IPS-18a (cell line): ENCODE data around the gene SPTB.

ENCODE experiments used
- H3K27ac ChIP-seq: one replicate; pipeline ENCODE4 v1.5.1; 2013; ENCODE audit warnings: low read length
- H3K27me3 ChIP-seq: one replicate; pipeline ENCODE4 v1.6.1; 2013; ENCODE audit warnings: mild to moderate bottlenecking, low read length; ENCODE audit not compliant: control insufficient read depth, insufficient read depth
- H3K36me3 ChIP-seq: one replicate; pipeline ENCODE4 v1.6.1; 2013; ENCODE audit warnings: low read depth, low read length; ENCODE audit not compliant: control insufficient read depth
- H3K4me1 ChIP-seq: one replicate; pipeline ENCODE4 v1.6.1; 2013; ENCODE audit warnings: low read depth, low read length; ENCODE audit not compliant: control insufficient read depth
- H3K4me3 ChIP-seq: one replicate; pipeline ENCODE4 v1.5.1; 2013; ENCODE audit warnings: low read length
- H3K9ac ChIP-seq: one replicate; pipeline ENCODE4 v1.6.1; 2013; ENCODE audit warnings: mild to moderate bottlenecking, low read length, moderate library complexity
- H3K9me3 ChIP-seq: one replicate; pipeline ENCODE4 v1.6.1; 2013; ENCODE audit warnings: low read depth, low read length; ENCODE audit not compliant: control insufficient read depth

The SPTB gene

DNA sequence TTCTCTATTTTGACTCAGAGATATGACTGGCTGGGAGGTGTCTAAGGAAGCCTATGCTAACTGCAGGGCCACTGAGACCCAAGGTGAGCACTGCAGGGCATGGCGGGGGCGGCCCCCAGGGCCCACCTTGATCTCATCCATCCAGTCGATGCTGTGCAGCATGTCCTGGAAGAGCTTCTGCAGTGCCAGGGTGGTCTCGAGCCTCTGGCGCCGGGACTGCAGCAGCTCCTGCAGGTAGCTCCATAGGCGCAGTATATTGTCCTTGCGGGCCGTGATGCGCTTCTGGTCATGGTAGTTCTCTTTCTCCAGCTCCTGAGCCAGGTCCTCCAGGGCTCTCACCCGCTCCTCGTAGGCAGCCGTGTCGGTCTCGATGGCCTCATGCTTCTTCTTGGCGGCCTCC lies 84.5 kb downstream of the SPTB start:
- no peaks in the 10 kb centered on the region for H3K9me3 ChIP-seq
- H3K36me3 ChIP-seq = no peaks in the 10 kb centered on the region
- peaks cover 8% of the 10 kb centered on the region for H3K4me1 ChIP-seq
- H3K27me3 ChIP-seq = no peaks in the 10 kb centered on the region
- H3K4me3 ChIP-seq = no peak overlapping the region
- H3K27ac ChIP-seq = no peak overlapping the region
- H3K9ac ChIP-seq = no peak overlapping the region

- Histone ChIP-seq H3K27ac (no peak overlapping the region), H3K9ac (no peak overlapping the region), H3K36me3 (no peaks in the 10 kb centered on the region), H3K9me3 (no peaks in the 10 kb centered on the region), H3K4me1 (peaks cover 13% of the 10 kb centered on the region), H3K27me3 (no peaks in the 10 kb centered on the region), H3K4me3 (no peak overlapping the region)
Observed at GRCh38 chr14:64792871-64793560, 86.7 kb downstream of the SPTB start.

DNA sequence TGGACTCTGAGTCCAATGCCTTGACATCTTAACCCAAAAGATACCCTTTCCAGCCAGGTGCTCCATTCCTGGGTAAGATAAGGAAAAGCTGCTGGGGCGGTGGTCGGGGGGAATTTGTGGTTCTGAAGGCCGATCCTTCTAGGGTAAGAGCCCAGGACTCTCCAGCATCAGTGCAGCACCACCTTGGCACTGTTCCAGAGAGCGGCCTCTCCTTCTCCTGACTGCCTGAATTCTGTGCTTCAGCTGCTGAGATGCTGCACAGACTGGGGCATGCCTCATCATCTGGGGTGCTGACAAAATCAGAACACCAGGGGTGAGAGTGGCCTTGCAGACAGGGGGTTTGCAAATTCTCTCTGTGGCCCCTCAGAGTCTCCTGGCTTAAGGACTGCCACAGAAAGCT lies 87.5 kb downstream of the SPTB start:
- H3K9ac ChIP-seq = no peak overlapping the region
- no peak overlapping the region for H3K27ac ChIP-seq

GRCh38 chr14:64790478-64790877 lies 89.2 kb downstream of the SPTB start:
- Histone ChIP-seq H3K9ac (no peak overlapping the region), H3K27ac (no peak overlapping the region), H3K4me3 (no peak overlapping the region), H3K4me1 (peaks cover 13% of the 10 kb centered on the region), H3K9me3 (no peaks in the 10 kb centered on the region), H3K27me3 (no peaks in the 10 kb centered on the region), H3K36me3 (no peaks in the 10 kb centered on the region)

More for the DNA sequence above, 87.5 kb downstream of the SPTB start:
- Histone ChIP-seq H3K27me3 (no peaks in the 10 kb centered on the region), H3K9me3 (no peaks in the 10 kb centered on the region), H3K36me3 (no peaks in the 10 kb centered on the region), H3K4me1 (peaks cover 13% of the 10 kb centered on the region), H3K4me3 (no peak overlapping the region)

DNA sequence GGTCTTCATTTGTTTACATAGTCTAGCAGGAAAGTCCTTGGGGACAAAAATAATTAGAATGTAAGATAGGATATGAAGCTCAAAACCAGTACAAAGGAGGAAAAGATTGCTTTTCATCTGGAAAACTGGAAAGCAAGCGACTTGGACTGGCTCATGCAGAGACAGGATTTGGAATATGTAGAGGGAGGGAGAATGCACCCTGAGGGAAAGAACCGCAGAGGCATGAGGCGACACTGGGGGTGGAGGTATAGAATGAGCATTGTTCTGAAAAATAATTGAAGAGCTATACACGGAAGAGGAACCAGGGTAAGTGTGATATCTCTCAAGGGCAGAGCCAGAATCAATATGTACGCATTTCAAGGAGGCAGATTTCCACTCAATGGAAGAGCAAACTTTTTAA lies 90.0 kb downstream of the SPTB start:
- H3K27ac ChIP-seq = no peak overlapping the region
- H3K9me3 ChIP-seq = no peaks in the 10 kb centered on the region
- no peak overlapping the region for H3K9ac ChIP-seq
- H3K36me3 ChIP-seq = no peaks in the 10 kb centered on the region
- no peak overlapping the region for H3K4me3 ChIP-seq
- H3K4me1 ChIP-seq = peaks cover 13% of the 10 kb centered on the region
- H3K27me3 ChIP-seq = no peaks in the 10 kb centered on the region

GRCh38 chr14:64788706-64789105 lies 91.0 kb downstream of the SPTB start:
- H3K27me3 ChIP-seq = no peaks in the 10 kb centered on the region

GRCh38 chr14:64787619-64788018 lies 92.1 kb downstream of the SPTB start:
- H3K4me1 ChIP-seq = peaks cover 13% of the 10 kb centered on the region
- H3K36me3 ChIP-seq = no peaks in the 10 kb centered on the region
- no peak overlapping the region for H3K4me3 ChIP-seq
- no peak overlapping the region for H3K9ac ChIP-seq
- no peaks in the 10 kb centered on the region for H3K27me3 ChIP-seq
- no peaks in the 10 kb centered on the region for H3K9me3 ChIP-seq
- H3K27ac ChIP-seq = no peak overlapping the region

More at GRCh38 chr14:64788706-64789105, 91.0 kb downstream of the SPTB start:
- Histone ChIP-seq H3K4me1 (peaks cover 13% of the 10 kb centered on the region), H3K36me3 (no peaks in the 10 kb centered on the region), H3K27ac (no peak overlapping the region), H3K4me3 (no peak overlapping the region), H3K9me3 (no peaks in the 10 kb centered on the region), H3K9ac (no peak overlapping the region)

DNA sequence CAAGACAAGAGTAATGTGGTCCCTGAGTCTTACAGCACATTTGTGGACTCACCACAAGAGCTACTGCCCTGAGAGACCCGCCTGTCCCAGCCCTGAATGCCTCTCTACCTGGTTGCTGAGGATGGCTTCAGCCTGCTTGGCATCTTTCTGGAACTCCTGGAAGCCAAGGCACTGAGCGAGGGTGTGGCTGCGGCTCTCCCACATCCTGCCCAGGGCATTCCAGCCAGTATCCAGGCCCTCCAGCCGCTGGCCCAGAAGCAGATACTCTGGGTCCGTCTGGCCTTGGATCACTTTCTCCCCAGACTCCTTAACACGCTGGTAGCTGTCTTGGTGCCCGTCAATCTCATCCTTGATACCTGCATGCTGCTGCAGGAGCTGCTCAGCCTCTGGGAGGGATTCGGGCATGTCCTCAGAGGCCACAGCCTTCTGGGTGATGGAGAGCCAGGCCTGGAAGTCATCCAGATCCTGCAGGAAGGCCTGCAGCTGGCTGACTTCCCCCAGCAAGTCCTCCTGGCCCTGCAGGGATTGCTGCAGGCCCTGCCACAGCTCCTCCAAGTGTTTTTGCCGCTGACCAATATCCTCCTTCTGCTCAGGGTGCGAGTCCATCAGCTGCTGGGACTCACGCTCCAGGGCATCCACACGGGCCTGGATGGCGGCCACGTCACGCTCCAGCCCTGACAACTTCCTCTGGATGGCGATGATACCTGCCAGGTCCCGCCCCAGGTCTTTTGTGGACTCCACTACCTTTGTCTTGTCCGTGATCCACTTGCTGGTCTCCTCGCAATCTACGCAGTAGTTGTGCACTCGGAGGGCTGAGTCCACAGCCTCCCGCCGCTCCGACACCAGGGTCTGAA lies 93.2 kb downstream of the SPTB start:
- H3K27me3 ChIP-seq = no peaks in the 10 kb centered on the region
- peaks cover 13% of the 10 kb centered on the region for H3K4me1 ChIP-seq
- no peaks in the 10 kb centered on the region for H3K9me3 ChIP-seq
- H3K9ac ChIP-seq = no peak overlapping the region
- no peaks in the 10 kb centered on the region for H3K36me3 ChIP-seq
- H3K4me3 ChIP-seq = no peak overlapping the region
- no peak overlapping the region for H3K27ac ChIP-seq

- H3K27me3 ChIP-seq = no peaks in the 10 kb centered on the region
- H3K27ac ChIP-seq = no peak overlapping the region
- no peaks in the 10 kb centered on the region for H3K4me1 ChIP-seq
- H3K9ac ChIP-seq = no peak overlapping the region
- H3K4me3 ChIP-seq = no peak overlapping the region
- H3K9me3 ChIP-seq = no peaks in the 10 kb centered on the region
- H3K36me3 ChIP-seq = no peaks in the 10 kb centered on the region
Observed at GRCh38 chr14:64784006-64784405, 95.7 kb downstream of the SPTB start.

GRCh38 chr14:64782196-64782595 lies 97.5 kb downstream of the SPTB start:
- no peak overlapping the region for H3K27ac ChIP-seq

GRCh38 chr14:64779472-64779871 lies 100.2 kb downstream of the SPTB start:
- no peaks in the 10 kb centered on the region for H3K4me1 ChIP-seq
- no peak overlapping the region for H3K27ac ChIP-seq
- no peaks in the 10 kb centered on the region for H3K9me3 ChIP-seq
- H3K9ac ChIP-seq = no peak overlapping the region
- no peaks in the 10 kb centered on the region for H3K27me3 ChIP-seq
- H3K36me3 ChIP-seq = no peaks in the 10 kb centered on the region
- no peak overlapping the region for H3K4me3 ChIP-seq

More at GRCh38 chr14:64782196-64782595, 97.5 kb downstream of the SPTB start:
- no peaks in the 10 kb centered on the region for H3K36me3 ChIP-seq
- H3K4me1 ChIP-seq = no peaks in the 10 kb centered on the region
- H3K9me3 ChIP-seq = no peaks in the 10 kb centered on the region
- H3K27me3 ChIP-seq = no peaks in the 10 kb centered on the region
- no peak overlapping the region for H3K4me3 ChIP-seq
- no peak overlapping the region for H3K9ac ChIP-seq
